Measurements from ENCODE around the gene OR10A6.

DNA sequence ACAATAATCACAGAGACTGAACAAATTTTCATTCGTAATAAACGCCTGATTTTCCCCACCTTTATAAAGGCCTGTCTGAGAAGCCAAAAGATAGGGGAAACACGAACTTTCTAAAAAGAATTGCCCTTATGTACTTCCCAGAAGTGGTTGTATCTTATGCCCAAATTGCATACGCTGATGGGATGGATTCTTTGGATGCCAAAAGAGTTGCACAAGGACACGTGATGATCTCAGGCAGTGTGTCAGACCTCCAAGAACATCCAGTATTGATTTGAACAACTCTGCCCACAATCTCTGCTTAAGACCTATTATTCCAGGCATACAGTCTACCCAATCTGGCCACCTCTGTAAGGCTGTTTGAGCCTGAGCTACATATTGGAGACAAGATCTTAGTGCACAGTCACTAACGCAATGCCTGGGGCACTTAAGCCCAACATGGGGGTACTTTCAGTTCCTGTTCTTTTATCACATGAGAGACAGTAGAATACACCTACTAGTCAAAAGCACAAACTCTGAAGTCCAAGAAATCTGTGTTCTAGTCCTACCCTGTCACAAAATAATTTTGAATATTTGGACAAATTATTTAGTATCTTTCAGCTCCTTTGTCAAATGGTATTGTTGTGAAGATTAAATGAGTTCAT lies 38.9 kb downstream of the OR10A6 start:
- TF ChIP-seq, protein P1, sequence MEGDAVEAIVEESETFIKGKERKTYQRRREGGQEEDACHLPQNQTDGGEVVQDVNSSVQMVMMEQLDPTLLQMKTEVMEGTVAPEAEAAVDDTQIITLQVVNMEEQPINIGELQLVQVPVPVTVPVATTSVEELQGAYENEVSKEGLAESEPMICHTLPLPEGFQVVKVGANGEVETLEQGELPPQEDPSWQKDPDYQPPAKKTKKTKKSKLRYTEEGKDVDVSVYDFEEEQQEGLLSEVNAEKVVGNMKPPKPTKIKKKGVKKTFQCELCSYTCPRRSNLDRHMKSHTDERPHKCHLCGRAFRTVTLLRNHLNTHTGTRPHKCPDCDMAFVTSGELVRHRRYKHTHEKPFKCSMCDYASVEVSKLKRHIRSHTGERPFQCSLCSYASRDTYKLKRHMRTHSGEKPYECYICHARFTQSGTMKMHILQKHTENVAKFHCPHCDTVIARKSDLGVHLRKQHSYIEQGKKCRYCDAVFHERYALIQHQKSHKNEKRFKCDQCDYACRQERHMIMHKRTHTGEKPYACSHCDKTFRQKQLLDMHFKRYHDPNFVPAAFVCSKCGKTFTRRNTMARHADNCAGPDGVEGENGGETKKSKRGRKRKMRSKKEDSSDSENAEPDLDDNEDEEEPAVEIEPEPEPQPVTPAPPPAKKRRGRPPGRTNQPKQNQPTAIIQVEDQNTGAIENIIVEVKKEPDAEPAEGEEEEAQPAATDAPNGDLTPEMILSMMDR (conservative IDR thresholded peaks at IDR 0.05) = no peak
- TF ChIP-seq EZH2 (IDR thresholded peaks at IDR 0.05; ENCODE audit: low read depth) = no peak

Data from PC-9 (cell line).